ENCODE results near the gene CEP170B.

Gene CEP170B

DNA sequence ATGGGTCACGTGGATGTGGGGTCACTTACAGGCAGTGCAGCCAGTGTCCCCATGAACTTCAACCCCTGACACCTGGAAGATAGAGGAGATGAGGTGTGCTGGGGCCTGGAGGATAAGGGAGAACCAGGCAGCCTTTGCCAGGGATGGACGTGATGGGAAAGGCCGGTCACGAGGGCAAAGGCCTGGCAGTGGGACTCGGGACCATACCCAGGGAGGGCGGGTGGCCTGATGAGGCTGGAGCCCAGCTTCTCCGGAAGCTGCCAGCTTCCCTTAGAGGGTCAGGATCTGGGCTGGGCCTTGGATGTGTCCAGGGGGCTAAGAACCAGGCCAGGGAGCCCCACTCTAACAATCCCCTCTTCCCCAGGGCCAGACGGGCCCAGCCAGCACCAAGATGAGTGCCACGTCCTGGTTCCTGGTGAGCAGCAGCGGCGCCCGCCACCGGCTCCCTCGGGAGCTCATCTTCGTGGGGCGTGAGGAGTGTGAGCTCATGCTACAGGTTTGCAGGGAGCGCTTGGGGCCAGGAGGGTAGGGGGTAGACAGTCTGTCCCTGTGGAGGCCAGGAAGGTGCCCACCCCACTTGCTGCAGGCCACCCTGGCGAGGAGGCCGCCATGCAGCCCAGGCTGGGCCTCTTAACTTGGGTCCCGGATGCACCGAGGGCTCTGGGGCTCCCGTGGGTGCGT lies 3.1 kb downstream of the CEP170B start:
- DNase-seq = no peak

DNA sequence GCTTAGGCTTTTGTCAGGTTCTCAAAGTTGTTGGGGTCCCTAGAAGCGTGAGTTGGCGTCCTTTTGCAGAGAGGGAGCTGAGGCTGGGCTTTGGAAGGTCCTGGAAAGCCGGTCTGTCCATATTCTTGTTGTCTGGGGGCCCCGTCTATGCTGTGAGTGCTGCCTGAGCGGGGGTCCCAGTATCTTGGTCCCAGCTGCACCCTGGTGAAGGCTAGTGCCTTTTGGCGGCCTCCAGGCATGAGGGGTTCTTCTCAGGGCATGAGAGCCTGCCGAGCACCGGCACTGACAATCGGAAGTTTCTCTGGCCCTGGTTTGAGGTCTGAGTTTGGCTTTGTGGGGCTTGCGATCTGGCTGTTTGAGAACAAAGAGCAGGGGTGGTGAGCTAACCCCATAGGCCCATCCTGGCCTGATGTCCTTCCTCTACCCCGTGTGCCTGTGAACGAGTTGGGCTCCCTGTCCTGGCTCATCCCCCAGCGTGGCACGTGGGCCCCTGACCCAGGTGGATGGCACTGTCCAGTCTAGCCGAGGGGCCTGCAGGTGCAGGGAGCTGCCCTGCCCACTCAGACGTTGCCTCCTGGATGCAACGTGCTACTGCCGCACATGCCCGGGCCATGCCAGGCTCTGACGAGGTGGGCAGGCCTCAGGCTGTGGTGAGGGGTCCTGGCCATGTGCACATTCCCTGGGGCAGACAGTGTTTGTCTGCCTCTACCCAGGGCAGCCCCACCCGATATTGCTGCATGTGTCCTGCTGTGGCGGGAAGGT lies 3.9 kb downstream of the CEP170B start:
- no peak for DNase-seq

DNA sequence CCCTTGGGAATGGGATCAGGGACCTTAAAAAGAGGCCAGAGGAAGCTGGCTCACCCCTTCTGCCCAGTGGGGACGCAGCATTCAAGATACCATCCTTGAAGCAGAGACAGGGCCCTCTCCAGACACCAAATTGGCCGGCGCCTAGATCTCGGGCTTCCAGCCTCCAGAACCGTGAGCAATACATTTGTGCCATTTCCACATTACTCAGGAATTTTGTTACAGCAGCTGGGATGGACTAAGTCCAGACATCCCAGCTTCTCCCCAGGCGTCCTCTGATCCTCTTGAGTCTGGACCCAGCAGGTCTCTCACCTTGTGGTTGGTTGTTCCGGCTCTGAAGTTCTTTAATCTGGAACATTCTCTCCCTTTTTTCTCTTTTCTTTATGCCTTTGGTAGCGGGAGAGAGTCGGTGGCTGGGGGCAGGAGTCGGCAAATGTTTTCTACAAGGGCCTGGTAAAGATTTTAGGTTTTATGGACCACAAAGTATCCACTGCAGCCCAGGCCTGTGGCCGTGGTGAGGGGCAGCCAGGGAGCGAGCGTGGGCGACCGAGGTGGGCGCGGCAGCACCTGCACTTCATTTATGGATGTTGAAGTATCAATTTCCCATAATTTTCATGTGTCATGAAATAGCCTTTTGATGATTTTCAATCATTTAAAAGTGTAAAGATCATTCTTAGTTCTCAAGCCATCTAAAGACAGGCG lies 4.8 kb downstream of the CEP170B start:
- DNase-seq = no peak

DNA sequence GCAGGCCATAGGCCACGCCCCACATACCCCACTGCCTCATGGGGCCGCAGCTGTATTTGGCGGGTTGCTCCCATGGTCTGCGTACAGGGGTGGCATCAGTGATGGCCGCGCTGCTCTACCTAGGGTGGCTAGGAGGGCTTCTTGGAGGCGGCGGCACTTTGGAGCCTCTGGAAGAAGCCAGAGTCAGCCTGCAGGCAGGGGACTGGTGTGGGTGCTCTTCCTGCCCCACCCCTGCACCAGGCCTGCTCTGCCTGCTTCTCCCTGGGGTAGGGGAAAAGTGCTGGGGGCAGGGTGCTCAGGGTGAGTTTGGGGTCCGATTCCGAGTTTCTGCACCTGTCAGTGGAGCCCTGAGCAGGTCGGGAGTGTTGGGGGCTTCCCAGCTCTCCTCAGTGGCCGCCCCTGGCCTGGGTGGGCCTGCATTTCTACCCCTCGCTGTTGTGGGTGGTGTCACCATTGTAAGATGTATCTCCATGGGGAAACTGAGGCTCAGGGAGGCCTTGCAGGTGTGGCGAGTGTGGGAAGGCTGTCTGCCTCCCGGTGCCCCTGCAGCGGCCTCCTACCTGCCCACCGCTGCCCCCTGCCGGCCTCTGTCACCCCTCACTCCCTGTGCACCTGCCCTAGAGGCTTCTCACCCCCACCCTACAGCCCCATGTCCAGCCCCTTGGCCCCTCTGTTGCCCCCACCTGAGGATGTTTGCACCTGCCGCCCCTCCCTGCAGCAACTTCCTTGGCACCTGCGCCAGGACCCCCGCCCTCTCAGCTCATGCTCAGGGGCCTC lies 5.5 kb downstream of the CEP170B start:
- no peak for DNase-seq

DNA sequence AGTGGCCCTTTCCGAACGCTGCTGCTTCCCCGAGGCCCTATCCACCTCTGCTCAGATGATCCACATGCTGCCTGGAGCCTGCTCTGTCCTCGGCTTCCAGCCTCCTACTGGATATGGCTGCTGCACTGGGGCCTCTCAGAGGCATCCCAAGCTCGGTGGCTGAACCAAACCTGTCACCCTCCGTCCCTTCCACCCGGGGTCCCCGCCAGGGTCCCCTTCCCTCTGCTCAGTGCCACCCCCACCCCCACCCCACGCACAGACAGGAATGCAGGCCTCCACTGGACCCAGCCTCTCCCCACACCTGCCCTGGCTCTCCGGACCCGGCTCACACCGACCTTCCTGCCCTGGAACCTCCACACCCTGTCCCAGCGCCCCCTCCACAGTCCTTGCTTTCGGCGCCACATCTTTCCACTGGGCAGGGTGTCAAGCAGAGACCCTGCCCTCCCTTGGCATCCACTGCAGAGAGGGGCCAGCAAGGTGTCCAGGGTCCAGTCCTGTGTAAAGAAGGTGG lies 6.1 kb downstream of the CEP170B start:
- DNase-seq = no peak

DNA sequence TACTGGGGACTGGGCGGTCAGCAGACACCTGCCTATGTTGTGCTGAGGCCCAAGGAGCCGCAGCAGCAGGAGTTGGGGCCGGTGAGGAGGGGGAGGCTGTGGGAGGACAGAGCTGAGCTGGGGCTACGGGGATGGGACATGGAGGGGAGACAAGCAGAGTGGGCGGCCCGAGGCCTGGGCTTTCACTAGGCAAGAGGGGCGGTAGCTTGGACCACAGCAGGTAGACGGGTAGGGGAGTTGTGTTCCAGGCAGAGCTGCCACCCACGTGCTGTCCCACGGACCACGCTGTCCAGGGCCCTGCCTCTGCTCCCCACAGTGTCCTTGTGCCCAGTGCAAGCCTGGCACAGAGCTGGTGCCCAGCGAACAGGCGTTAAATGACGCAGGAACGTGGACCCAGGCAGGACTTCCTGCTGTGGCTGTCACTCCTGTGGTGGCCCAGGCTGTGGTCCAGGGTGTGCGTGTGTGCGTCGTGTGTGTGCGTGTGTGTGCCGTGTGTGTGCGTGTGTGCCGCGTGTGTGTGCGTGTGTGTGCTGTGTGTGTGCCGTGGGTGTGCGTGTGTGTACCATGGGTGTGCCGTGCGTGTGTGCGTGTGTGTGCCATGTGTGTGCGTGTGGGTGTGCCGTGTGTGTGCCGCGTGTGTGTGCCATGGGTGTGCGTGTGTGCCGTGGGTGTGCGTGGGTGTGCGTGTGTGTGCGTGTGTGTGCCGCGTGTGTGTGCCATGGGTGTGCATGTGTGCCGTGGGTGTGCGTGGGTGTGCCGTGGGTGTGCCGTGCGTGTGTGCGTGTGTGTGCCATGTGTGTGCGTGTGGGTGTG lies 6.8 kb downstream of the CEP170B start:
- DNase-seq = no peak

DNA sequence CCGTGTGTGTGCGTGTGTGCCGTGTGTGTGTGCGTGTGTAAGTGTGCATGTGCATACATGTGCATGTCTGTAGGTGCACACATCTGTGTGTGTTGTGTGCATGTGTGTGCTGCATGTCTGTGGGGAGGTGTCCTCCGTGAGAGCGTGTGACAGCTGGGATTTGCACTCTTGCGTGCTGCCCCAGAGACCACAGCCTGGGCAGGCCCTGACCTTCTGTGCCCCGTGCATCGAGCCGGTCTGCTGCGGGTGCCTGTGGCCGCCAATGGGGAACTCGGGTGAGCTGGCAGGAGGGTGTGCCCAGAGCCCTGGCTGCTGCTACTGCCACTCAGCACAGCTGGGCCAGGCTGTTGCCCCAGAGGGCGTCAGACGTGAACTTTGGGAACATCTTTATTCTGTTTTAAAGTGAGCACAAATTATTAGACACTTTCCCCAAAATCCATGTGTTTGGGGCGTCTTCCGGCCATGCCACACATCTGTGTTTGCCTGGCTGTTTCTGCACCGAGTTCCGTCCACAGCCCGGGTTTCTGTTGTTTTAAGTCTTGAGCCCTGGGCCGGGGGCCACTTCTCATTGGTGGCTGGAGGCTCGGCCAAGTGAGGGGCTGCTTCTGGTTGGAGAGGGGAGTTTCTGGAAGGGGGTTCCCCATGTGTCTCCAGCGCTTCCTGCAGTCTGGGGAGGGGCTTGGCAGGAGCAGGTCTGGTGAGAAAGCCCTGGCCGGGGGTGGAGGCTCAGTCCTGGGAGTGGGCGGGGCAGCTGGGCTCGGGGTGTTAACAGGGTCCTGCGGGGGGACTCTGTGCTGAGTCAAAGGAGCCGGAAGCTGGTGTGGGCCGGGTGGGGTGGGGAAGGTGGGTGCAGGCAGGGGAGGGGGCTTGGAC lies 7.6 kb downstream of the CEP170B start:
- DNase-seq = no peak

DNA sequence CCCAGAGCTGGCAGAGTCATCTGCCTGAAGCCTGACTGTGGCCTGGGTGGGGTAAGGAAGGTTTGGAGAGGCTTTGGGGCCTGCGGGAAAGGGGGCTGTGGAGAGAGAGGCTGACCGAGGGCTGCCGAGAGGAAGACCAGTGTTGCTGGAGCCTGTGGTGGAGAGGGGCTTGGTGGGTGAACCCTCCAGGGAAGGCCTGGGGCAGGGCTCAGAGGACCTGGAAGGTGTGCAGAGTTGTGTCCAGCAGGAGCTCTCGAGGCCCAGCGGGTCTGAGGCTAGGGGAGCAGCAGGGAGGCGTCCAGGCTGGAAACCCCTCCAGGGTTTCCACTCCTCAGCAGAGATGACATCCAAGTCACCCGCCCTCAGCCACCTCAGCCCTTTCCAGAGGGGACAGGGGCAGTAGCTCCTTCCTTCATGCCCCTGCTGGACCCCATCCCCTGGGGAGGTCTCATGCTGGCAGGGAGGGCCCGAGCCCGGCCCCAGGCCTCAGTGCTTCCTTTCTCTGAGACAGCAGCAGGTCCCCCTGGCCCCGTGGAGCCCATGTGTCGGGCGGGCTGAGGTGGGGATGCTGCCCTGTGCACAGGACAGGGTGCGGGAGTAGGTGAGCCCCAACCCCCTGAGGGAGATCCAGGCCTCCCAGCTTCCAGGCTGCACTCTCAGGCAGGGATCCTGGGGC lies 8.4 kb downstream of the CEP170B start:
- DNase-seq = no peak

DNA sequence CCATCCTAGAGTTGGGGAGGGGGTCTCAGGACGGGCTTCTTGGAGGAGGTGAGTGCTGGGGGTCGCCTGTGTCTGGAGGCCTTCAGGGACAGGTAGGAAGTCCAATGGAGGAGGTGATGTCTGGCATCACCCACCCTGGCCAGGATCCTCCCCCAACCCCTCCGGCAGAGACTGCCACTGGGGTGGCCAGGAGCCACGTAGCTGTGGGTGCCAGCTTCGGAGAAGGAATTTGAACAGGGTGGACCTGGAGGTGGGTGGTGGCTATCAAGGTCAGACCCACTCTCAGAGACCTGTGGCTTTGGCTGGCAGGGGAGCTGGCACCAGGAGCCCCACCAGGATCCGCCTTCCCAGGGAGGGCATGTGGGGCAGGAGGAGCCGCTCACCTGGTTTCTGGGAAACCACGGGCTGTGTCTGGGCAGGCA lies 9.1 kb downstream of the CEP170B start:
- DNase-seq = no peak

DNA sequence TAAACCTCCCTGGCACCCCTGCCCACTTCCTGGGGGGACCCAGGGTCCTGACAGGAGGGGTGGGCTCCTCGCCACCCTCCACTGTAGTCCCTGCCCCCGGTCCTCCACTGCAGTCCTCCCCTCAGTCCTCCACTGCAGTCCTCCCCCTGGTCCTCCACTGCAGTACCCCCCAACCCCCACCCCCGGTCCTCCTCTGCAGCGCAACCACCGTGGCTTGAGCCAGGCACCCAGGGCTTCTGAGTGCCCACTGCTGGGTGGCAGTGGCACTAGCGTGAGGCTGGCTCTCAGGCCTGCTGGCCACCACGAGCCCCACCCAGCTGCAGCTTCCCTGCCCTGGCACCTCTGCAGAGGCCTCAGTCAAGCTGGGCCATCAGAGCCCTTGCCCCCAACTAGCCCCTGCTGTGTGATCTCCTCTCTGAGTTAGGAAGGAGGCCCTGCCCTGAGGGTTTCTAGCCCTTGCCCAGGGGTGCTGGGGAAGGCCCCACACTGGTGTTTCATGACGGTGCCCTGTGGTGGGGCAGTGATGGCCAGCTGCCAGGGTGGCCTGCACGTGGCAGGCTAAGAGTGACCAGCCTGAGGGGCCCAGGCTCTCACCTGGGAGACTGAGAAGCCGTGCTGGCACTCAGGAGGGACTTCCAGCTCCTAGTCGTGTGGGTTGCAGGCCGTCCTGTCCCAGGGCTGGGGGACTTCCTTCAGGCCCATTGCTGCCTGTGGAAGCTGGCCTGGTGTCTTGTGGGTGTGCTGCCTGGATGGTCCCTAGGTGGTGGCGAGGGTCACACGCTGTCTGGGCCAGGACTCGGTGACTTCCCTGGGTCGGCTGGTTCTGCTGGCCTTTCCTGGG lies 9.7 kb downstream of the CEP170B start:
- DNase-seq = no peak

DNA sequence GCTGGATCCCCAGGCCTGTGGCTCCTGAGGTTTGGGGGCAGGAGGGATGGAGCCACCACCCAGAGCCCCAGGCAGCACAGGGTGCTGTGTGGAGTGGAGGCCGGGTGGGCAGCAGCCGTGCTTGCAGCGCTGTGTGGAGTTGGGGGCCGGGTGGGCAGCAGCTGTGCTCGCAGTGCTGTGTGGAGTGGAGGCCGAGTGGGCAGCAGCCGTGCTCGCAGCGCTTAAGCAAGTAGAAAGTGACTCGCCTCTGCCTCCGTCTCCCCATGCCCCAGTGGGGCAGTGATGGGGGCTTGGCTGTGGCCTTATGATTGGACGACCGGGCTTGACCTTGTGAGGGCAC lies 10.3 kb downstream of the CEP170B start:
- DNase-seq = no peak

DNA sequence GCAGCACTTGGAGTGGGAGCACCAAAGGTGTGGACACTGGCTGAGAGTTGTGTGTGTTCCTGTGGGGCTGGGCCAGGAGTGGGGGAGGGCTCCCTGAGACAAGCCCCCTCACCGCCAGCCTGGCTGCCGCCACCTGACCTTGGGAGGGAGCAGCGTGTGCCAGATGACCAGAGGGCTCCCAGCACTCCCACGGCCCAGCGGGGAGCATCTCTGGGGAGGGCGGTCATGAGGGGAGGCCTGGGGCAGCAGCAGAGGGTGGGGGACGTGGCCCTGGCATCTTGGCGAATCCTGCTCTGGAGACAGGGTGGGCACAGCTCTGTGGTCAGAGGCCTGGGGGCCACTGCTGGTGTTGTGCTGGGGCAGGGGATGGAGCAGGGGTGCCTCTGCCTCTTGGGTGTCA lies 10.7 kb downstream of the CEP170B start:
- no peak for DNase-seq

DNA sequence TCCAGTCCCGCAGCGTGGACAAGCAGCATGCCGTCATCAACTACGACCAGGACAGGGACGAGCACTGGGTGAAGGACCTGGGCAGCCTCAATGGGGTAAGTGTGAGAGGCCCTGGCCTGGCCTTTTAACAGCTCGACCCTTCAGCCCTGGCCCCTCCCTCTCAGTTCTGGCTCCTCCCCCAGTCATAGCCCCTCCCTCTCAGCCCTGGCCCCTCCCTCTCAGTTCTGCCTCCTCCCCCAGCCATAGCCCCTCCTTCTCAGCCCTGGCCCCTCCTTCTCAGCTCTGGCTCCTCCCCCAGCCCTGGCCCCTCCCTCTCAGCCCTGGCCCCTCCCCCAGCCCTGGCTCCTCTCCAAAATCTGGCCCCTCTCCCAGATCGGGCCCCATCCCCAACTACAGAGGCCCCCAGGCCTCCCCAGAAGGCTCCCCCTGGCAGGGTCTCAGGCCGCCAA lies 11.2 kb downstream of the CEP170B start:
- no peak for DNase-seq

DNA sequence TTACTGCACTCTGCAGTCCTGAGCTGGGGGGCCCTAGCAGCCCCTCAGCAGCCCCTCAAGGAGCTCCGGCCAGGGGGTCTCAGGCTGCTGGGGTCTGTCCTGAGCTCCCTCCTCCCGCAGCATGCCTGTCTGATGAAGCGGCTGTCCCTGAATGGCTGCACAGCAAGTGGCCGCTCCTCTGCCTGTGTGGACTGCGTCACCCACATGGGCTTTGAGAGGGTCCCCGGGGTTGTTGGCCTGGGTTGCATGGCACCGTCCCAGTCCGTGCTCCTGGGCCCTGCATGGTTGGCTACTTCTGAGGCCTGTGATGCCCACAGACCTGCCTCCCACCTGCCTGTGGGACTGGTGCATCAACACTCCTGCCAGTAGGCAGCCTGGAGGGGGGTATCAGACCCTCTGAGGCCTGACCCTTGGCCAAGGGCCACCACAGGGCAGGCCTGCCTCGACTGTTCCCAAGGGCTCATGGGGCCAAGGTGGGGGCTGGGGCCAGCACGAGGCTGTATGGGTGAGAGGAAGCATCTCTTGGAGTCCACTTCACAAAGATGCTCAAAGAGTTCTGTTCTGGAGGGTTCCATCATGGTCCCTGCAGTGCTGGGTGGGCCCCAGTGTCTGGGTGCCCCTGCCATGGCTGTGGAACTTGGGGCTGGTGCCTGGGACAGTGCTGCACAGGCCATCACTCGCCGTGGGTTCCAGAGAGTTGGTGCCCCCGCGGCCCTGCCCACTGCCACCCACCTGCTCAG lies 12.2 kb downstream of the CEP170B start:
- DNase-seq = no peak

DNA sequence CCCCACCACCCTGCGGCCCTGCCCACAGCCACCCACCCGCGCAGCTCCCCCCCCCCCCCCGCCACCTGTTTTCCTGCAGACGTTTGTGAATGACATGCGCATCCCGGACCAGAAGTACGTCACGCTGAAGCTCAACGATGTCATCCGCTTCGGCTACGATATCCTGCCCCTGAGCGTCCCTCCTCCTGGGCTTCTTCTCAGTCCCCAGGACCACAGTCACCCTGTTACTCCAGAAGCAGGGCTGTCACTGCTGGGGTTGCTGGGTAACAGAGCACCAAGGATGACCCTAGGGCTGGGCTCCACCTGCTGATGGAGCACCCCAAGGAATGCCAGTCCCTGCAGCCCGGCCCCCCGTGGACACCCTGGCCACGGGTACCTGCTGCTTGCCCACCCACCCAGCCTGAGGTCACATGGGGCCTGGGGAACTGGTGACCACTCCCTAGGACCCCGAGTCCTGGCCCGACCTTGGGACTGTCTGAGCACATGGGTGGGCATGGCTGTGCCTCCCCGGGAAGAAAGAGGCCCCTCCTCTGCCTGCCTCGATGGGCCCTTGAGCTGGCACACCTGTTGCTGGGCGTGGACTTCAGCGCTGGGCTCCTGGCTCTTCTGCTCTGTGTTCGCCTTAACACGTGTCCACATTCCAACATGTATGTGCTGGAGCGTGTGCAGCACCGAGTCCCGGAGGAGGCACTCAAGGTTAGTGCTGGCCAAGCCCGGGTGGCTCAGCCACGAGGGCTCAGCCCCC lies 12.9 kb downstream of the CEP170B start:
- no peak for DNase-seq

DNA sequence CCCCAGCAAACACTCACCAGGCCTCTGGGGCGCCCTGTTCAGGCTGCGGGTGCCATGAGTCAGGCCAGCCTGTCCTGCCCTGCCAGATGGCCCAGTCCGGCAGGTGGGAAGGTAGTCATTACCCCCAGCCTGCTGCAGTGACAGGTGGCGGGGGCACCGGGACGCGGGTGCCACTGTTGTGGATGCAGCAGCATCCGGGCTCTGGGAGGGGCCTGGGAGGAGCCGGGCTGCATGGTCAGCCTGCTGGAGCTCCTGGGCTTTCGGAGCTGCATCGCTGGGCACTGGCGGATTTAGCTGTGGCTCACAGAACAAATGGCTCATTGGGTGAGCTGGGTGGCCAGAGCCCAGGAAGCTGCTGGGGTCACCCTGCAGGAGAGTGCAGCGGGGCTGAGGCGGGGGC lies 13.5 kb downstream of the CEP170B start:
- DNase-seq = no peak

DNA sequence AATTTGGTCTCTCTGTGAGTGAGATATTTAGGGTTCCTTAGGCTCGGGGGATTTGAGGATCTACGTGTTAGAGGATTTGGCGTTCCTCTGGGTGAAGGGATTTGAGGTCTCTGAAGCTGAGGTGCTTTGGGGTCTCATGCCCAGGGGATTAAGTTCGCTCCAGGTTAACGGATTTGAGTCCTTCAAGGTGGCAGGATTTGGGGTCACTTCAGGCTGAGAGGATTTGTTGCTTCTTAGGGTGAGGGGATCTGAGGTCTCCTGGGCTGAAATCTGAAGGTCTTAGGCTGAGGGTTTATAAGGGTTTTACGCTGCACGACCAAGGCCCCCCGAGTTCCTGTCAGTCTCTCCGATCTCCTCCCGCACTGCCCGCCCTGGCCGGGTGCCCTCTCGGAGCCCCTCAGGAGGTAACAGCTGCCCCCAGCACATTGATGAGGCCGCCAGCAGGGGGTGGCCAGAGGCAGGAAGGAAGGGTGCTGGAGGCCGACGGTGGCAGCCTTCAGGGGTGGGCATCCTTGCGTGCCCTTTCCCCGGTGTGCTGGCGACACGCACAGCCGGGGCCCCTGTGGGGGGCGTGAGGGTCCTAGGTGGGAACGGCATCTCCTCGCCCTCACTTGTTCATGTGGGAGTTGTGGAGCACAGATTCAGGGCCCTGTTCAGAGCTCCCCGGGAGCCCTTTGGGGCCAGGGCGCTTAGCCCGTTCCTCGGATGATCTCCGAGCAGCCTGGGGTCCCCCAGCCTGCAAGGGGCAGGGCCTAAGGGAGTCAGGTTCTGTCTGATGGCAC lies 14.3 kb downstream of the CEP170B start:
- DNase-seq = no peak

Data from NCI-H748 treated with DMSO at 0.1 percent for 48 hours (cell line).